Renal cortical epithelial cell (primary cell): ENCODE measurements around the gene ROBO1. TPM values are rescaled to one million over a fixed set of nuclear protein-coding genes. Genes with fewer than 3 reads are reported as not detected.
"Not testable (repeated sequence)": the region's sequence is repeated elsewhere in the genome, so short reads cannot be mapped to it uniquely, and the experiment has no call there.

Source experiments
- DNase-seq: peaks from one replicate; pipeline ENCODE4 v3.0.0-alpha.2; 2011; ENCODE audit warnings: low read depth
- total RNA-seq: library from RNA; depleted of rRNA; stranded (reverse); fragments of >200 nt; gene quantifications from 2 replicates; pipeline ENCODE4 v1.2.3, GENCODE V29; 2014

Gene ROBO1
- total RNA-seq, 1 donor from 2014 or later, result 41.9 TPM

GRCh38 chr3:78917536-78917935, 850.3 kb downstream of the ROBO1 start:
- no peak for DNase-seq

GRCh38 chr3:78913711-78914110, 854.1 kb downstream of the ROBO1 start:
- DNase-seq, result no peak

- DNase-seq, result no peak
Measured at GRCh38 chr3:78912687-78913086, 855.1 kb downstream of the ROBO1 start.

GRCh38 chr3:78912259-78912658, 855.5 kb downstream of the ROBO1 start:
- DNase-seq, result no peak

- DNase-seq, result no peak
Measured at GRCh38 chr3:78911394-78911793, 856.4 kb downstream of the ROBO1 start.

GRCh38 chr3:78908236-78908635, 859.6 kb downstream of the ROBO1 start:
- DNase-seq, result no peak

GRCh38 chr3:78907367-78907766, 860.4 kb downstream of the ROBO1 start:
- no peak for DNase-seq

GRCh38 chr3:78906930-78907329, 860.9 kb downstream of the ROBO1 start:
- no peak for DNase-seq

- DNase-seq, result no peak
Measured at GRCh38 chr3:78906245-78906644, 861.6 kb downstream of the ROBO1 start.

- DNase-seq, result no peak
Measured at GRCh38 chr3:78905700-78906099, 862.1 kb downstream of the ROBO1 start.

- no peak for DNase-seq
Measured at GRCh38 chr3:78901544-78901943, 866.3 kb downstream of the ROBO1 start.

GRCh38 chr3:78900880-78901279, 866.9 kb downstream of the ROBO1 start:
- no peak for DNase-seq

GRCh38 chr3:78900426-78900825, 867.4 kb downstream of the ROBO1 start:
- DNase-seq, result no peak

GRCh38 chr3:78895528-78895927, 872.3 kb downstream of the ROBO1 start:
- DNase-seq, result no peak

- no peak for DNase-seq
Measured at GRCh38 chr3:78894787-78895186, 873.0 kb downstream of the ROBO1 start.

- DNase-seq, result no peak
Measured at GRCh38 chr3:78893161-78893560, 874.6 kb downstream of the ROBO1 start.

- no peak for DNase-seq
Measured at GRCh38 chr3:78889348-78889747, 878.5 kb downstream of the ROBO1 start.

GRCh38 chr3:78888635-78889034, 879.2 kb downstream of the ROBO1 start:
- DNase-seq, result no peak

GRCh38 chr3:78887547-78888011, 880.2 kb downstream of the ROBO1 start:
- no peak for DNase-seq

GRCh38 chr3:78887029-78887428, 880.8 kb downstream of the ROBO1 start:
- DNase-seq, result no peak

- not testable (repeated sequence) for DNase-seq
Measured at GRCh38 chr3:78884567-78884966, 883.2 kb downstream of the ROBO1 start.

- no peak for DNase-seq
Measured at GRCh38 chr3:78882251-78882650, 885.5 kb downstream of the ROBO1 start.

GRCh38 chr3:78881501-78881900, 886.3 kb downstream of the ROBO1 start:
- no peak for DNase-seq

GRCh38 chr3:78880603-78881461, 887.0 kb downstream of the ROBO1 start:
- no peak for DNase-seq
